NK-92 (cell line): ENCODE measurements around the gene SAMD13.

Experiments used
- DNase-seq: peaks from one replicate; lab custom pipeline; 2025; ENCODE audit not compliant: unreplicated experiment; lab: John Stamatoyannopoulos, UW

SAMD13 gene

GRCh38 chr1:84344286-84344685, 42.8 kb downstream of the SAMD13 start:
- DNase-seq = no peak

GRCh38 chr1:84345220-84345619, 43.7 kb downstream of the SAMD13 start:
- no peak for DNase-seq

DNA sequence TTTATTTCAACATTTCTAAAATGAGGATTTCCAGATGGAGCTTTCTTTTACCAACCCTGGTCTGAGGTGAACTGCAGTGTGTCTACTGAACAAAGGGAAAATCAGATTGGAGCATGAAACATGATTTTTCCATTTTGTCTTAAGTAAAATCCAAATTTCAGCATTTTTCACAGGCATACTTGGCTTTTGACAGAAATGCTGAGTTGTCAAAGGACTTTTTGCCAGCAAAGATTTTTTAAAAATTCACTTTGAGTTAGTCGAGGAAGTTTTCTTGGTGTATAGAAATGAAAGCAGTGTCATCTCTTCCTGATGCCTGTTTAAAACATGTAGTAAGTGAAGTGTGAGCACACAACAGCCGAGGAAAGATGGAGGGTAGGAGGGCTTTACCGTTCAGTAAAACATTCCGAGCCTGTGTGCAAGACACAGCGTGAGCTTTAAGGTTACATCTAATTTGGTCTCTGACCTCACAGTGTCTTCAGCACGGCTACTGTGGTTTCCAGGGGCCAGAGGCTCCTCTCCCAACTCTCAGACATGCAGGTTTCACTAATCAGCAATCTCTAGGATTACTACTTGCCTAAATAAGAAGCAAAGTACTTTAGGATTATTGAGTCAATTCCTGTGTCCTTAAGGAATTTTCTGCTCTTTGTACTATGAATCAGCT, 45.9 kb downstream of the SAMD13 start:
- DNase-seq = no peak

DNA sequence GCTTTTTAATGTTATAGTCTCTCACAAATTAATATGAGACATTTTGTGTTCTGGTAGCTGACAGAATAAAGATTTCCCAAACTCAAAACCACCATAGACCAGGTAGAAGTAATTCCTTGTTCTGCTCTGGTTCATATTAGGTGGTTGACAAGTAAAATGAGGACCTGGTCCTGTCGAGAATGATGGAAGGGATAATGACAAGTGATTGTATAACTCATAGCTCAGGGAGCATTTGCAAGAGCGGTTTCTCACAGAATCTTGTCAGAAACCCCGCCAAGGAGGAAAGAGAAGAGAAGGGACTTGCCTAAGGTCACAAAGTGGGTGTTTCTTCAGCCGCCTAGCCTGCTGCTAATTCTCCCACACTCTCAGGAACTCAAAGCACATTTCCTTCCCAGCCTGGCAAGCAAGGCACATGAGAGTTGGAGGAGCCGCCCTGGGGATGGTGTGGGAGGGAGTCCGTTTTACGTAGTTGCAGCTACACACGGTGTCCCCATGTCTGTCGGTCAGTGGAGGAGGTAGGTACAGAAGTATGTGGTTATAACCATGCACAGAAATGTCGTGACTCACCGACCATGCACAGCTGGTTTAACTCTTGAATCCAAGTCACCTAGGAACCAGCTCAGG, 46.5 kb downstream of the SAMD13 start:
- DNase-seq = no peak

- no peak for DNase-seq
Measured at GRCh38 chr1:84348759-84349158, 47.3 kb downstream of the SAMD13 start.

- no peak for DNase-seq
Measured at GRCh38 chr1:84350104-84350503, 48.6 kb downstream of the SAMD13 start.

GRCh38 chr1:84350550-84350949, 49.0 kb downstream of the SAMD13 start:
- DNase-seq = no peak

DNA sequence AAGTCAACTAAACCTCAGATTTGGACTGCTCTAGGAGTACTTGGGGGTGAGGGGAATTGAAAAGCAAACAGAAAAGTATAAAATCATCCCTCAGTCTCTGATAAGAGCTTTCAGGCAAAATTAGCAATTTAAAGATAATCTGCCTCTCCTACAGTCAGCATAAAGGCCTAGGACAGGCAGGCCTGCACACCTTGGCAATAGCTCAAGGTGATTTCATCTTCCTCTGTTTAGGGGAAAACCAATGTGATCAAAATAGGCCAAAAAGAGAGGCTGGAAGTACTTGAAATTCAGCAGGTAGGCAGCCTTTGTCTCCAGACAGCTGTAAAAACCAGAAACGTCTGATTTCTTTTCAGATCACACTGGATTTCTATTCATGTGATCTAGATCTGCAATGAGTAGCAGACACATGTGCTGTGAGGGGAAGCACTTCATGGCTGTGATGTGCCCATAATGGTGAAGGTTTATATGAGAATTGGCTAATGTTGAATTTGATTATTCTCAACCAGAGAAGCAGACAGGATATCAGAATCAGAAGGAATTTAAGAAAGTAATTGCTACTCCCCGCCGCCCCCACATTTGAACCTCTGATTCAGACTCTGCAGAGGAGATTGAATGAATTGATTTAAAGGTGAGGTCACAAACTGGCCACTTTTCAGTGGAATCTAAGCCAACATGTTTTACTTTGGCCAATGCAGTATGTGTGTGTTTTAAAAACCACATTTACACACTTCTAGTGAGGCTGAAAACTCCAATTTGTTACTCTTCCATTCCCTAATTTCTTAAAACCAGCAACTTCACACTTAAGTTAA, 51.0 kb downstream of the SAMD13 start:
- no peak for DNase-seq

- DNase-seq = no peak
Measured at GRCh38 chr1:84353695-84354094, 52.2 kb downstream of the SAMD13 start.

GRCh38 chr1:84355556-84355955, 54.0 kb downstream of the SAMD13 start:
- DNase-seq = no peak

DNA sequence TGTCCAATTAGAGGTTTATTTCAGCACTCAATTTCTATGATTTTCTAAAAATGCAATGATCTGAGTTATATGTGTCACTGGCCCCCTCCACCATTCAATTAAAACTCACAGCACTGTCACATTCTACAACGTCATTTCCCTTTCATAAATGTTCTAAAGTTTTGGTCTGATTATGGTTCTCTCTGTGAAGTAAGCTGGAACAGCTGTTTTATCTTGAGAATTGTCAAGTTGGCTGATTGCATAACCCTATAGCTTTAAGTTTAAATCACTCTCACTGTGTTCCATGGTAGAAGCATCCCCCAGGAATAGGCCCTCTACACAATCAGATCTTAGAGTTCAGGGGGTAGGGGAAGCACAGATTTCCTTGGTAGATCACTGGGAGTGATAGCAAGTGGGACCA, 55.4 kb downstream of the SAMD13 start:
- no peak for DNase-seq

- DNase-seq = no peak
Measured at GRCh38 chr1:84358695-84359094, 57.2 kb downstream of the SAMD13 start.

DNA sequence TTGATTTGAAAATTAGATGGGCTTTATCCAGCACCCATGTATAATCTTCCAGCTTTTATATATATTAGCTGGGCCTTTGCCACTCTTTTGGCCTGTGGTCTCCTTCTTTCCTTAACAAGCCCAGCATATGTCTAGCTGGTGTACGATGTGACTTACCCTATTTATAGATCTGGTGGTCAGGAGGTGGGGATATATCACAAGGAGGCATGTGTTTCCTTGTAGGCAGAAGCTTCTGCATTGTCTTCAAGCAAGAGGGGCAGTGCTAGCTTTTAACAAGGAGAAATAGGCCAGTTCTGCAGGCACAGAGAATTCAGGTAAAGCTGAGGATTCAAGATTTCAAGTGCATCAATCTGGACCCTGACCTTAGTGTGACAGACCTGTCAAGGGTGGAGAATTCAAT, 58.8 kb downstream of the SAMD13 start:
- no peak for DNase-seq

DNA sequence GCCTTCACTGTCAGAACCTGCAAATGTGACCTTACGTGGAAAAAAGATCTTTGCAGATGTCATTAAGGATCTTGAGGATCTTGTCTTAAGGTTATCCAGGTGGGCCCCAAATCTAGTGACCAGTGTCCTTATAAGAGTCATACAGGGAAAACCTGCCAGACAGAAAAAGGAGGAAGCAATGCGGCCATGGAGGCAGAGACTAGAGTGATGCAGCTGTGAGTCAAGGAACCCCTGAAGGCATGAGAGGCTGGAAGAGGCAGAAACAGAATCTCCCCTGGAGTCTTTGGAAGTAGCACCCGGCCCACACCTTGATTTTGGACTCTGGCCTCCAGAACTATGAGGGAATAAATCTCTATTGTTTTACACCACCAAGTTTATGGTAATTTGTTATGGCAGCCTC, 60.3 kb downstream of the SAMD13 start:
- no peak for DNase-seq

DNA sequence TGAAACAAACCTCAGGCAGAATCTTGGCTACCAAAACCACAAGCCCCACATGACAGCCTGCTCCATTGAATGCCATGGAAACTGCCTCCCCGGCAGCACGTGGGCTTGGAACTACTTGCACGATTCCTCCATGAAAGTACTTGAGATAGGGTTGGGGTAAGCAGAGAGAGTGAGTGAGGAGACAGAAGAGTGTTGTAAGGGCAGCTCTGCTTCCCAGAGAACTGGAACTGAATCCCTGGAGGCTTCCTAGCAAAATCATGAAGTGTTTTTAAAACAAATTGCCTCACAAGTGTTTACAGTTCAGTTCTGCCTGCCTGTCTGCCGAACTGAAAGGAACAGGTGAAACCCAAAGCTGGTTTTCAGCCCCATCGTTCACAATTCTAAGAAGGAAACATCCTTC, 61.5 kb downstream of the SAMD13 start:
- no peak for DNase-seq

- DNase-seq = no peak
Measured at GRCh38 chr1:84363622-84364021, 62.1 kb downstream of the SAMD13 start.

DNA sequence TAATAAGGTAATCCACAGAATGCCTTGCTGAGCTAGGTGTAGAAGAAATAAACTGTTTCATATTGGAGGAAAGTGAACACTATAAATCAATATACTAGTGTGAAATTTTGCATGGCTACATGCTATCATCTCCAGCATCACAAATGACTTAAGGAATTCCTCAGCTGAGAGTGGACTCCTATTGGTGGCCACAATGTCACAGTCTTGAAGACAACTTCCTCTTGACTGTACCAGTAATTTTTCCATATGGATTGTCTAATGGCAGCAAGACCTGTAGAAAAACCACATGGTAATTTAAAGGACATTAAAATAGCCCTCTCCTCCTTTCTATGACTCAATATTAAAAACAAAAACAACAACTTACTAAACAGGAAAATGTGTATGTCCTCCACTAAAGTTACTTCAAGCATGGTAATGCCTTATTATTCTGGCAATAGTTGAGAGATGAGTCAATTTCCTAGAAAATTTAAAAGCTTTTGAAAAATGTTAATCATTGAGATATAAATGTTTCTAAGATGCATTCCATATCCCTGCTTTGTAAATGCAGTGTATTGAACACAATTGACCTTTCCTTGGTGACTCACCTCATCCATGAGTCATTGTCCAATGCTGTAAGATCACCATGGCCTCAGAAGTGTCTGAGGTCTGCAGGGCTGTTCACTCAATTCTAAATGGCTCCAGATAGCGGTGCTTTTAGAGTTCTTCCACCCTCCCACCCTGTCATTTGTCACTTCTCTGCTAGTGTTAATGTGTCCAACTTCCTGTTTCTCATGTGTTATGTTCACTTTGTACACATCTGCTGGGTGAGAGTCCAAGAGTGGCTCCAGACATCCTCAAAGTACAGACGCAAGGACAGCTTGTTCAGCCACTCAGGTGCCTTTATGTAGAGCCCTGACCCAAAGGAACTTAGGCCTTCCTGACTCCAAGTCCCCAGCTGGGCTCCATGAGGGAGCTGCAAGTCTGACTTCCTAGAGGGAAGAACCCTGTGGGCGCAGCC, 64.0 kb downstream of the SAMD13 start:
- DNase-seq = no peak

- DNase-seq = no peak
Measured at GRCh38 chr1:84366786-84367185, 65.3 kb downstream of the SAMD13 start.

GRCh38 chr1:84367219-84367618, 65.7 kb downstream of the SAMD13 start:
- DNase-seq = no peak

DNA sequence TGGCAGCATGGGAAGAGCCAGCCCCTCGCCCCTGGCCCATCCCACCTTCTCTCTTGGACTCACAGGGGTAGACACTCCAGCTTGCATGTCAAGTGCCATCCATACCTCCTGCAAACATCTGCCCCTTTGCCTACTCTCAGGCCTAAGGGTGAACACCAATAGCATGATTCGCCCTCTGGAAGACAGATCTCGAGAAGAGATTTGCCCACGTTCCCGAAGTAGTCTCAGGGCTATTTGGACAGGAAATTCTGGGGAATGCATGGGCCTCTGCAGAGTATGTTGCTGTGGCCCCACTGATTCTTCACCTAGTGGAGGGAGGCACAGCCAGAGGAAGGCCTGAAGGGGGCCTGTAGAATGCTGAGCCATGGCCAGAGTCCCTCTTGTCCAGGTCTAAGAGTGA, 66.9 kb downstream of the SAMD13 start:
- no peak for DNase-seq

GRCh38 chr1:84370266-84370665, 68.8 kb downstream of the SAMD13 start:
- no peak for DNase-seq
